Ecto neural progenitor cell (in vitro differentiated cells): ENCODE measurements around the gene EFS.
"Not testable (repeated sequence)": the region's sequence is repeated elsewhere in the genome, so short reads cannot be mapped to it uniquely, and the experiment has no call there.

ENCODE experiments used
- DNase-seq: peaks from one replicate; pipeline ENCODE4 v3.0.0-alpha.2; 2018; ENCODE audit warnings: low spot score

EFS gene

DNA sequence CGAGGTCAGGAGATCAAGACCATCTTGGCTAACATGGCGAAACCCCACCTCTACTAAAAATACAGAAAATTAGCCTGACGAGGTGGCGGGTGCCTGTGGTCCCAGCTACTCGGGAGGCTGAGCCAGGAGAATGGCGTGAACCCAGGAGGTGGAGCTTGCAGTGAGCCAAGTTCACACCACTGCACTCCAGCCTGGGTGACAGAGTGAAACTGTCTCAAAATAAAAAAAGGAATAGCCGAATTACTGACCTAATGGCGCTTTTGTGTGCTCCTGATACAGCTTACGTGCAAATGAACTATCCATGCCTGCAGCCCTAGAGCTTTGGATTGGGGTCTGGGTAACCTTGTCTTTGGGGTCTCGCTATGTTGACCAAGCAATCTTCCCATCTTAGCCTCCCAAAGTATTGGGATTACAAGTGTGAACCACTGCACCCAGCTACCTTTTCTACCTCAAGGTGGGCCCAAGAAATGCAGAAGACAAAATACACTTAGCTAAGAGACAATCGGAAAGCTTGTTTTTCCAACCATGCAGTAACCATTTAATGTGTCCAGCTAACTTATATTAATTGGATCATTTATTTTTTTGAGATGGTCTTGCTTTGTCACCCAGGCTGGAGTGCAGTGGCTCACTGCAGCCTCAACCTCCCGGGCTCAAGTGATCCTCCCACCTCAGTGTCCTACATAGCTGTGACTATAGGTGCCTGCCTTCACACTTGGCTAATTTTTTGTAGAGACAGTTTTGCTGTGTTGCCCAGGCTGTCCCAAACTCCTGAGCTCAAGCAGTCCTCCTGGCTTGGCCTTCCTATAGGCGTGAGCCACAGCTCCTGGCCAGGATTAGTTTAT is 38.3 kb downstream of the EFS start:
- DNase-seq: no peak

DNA sequence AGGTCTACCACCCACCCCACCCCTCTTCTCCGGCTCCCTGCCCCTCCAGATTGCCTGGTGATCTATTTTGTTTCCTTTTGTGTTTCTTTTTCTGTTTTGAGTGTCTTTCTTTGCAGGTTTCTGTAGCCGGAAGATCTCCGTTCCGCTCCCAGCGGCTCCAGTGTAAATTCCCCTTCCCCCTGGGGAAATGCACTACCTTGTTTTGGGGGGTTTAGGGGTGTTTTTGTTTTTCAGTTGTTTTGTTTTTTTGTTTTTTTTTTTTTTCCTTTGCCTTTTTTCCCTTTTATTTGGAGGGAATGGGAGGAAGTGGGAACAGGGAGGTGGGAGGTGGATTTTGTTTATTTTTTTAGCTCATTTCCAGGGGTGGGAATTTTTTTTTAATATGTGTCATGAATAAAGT is 39.2 kb downstream of the EFS start:
- DNase-seq: not testable (repeated sequence)

DNA sequence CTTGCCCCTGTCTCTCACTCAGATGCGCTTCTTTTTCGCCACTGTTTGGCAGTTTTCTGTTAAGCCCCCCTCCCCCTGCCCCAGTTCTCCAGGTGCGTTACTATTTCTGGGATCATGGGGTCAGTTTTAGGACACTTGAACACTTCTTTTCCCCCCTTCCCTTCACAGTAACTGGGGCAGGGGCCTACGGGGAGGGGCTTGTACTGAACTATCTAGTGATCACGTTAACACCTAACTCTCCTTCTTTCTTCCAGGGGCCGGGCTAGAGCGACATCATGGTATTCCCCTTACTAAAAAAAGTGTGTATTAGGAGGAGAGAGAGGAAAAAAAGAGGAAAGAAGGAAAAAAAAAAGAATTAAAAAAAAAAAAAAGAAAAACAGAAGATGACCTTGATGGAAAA is 40.0 kb downstream of the EFS start:
- DNase-seq: no peak

DNA sequence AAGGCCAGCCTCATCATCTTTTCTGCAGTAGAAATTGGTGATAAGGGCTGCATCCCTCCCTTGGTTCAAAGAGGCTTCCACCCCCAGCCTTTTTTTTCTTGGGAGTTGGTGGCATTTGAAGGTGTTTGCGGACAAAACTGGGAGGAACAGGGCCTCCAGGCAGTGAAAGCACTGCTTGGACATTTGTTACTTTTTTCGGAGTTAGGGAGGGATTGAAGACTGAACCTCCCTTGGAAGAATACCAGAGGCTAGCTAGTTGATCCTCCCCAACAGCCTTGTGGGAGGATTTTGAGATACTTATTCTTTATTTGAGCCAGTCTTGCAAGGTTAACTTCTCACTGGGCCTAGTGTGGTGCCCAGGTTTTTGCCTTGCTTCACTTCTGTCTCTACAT is 40.5 kb downstream of the EFS start:
- DNase-seq: no peak

DNA sequence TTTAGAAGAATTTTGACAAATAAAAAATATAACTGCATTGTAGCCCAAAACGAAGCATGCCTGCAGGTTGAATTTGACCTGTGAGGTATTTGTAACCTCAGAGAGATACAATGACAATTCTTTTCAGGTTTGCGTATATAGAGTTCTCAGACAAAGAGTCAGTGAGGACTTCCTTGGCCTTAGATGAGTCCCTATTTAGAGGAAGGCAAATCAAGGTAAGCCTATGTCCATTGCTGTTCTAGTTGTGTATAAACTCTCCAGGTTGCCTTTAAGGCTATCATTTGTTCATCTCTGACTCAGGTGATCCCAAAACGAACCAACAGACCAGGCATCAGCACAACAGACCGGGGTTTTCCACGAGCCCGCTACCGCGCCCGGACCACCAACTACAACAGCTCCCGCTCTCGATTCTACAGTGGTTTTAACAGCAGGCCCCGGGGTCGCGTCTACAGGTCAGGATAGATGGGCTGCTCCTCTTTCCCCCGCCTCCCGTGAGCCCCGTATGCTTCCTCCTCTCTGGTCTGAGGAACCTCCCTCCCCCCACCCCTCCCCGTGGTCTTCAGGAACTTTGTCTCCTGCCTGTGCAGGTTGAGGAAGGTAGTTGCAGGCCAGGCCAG is 41.0 kb downstream of the EFS start:
- DNase-seq: no peak

DNA sequence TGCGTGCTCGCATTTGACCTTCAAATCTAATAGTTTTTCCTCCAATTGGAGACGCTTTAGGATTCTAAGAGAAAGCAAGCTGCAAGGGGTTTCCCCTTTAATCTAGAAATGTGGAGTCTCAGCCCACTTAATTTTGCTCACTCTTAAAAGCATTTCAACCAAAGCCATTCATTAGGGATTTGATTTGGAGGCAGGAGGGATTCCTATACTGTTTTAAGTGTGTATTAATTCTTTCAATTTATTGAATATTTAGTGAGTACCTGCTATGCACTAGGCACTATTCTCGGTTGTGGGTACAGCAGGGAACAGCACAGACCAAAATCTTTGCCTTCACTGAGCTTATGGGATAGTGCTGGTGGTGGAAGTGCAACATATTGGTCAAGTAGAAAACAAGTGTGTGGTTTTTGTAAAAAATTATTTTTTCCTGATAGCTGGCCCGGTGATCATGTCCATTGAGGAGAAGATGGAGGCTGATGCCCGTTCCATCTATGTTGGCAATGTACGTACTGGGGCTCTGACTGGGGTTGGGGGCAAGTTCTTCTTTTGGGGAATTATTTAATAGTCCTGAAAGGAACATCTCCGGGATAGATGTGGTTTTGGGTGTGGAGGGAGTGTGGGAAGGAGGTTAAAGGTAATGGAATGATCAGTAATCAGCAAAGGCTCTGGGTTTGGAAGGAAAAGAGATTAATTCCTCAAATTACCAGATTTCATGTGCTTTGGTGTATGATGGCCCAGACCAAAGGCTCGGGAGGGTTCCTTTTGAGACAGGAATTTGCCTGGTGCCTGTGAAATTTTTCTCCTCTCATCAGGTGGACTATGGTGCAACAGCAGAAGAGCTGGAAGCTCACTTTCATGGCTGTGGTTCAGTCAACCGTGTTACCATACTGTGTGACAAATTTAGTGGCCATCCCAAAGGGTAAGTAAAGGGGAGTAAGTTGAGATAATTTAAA is 42.1 kb downstream of the EFS start:
- no peak for DNase-seq

DNA sequence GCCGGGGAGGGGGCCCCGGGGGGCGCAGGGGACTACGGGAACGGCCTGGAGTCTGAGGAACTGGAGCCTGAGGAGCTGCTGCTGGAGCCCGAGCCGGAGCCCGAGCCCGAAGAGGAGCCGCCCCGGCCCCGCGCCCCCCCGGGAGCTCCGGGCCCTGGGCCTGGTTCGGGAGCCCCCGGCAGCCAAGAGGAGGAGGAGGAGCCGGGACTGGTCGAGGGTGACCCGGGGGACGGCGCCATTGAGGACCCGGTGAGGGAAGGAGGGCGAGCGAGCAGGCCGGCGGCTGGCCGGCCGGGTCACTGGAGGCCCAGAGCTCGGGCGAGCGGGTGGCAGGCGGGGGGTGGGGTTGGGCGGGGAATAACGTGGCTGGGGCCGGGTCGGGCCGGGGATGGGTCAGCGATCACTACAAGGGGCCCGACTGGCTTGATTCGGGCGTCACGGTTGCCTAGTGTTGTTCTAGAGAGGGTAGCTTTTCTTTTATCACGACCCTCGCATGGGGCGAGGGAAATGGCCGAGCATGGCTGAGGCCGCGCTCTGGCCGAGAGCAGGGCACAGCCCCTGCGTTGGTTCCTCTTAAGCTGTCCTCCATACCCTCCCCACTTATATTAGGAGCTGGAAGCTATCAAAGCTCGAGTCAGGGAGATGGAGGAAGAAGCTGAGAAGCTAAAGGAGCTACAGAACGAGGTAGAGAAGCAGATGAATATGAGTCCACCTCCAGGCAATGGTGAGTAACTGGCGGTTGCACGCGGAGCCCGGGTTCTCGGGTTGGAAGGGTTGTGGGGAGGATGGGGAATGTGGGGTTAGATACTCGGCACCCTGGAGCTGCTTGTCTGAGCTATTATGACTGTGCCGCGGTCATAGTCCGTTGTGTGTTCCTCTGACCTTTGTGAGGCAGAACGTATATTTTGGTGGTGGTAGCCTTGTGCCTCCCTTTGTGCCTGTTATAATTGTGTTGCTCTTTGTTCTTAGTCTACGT is 43.1 kb downstream of the EFS start:
- DNase-seq: no peak

DNA sequence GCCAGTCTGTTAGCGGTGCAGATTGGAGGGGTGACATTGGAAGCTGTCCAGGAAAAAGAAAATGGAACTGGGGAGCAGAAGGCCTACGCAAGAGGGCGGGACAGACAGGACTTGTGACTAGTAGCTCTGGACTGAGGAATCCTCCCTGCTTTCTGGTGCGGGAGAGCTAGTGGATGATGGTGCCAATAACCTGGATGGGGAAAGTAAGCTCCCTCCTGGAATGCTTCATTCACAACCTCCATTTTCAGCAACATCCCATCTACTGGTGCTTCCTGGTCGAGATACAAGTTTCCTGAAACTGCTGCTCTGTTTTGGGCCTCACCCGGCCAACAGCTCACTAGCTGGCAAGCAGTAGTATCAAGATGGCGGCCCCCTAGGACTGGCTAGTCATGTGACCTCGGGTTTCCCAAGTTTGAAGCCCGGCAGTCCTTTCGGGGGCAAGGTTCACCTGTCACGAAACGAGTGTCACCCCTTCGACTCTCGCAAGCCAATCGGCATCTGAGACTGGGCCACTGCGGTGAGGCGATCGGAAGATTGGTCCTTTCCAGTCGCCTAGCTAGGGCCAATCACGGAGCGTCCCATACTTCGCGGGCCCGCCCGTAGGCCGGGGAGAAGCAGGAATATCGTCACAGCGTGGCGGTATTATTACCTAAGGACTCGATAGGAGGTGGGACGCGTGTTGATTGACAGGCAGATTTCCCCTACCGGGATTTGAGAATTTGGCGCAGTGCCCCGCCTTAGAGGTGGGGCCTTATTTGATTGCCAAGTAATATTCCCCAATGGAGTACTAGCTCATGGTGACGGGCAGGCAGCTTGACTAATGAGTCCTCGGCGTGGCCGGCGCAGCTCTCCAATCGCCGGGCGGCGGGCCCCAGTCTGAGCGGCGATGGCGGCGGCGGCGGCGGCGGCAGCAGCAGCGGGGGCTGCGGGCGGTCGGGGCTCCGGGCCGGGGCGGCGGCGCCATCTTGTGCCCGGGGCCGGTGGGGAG is 44.1 kb downstream of the EFS start, which contains the start of gene PABPN1:
Gene PABPN1 (plus strand): TSS at position 874 of the 988 bp plus-strand sequence. CDS start 13 bp downstream, at position 887.
- DNase-seq: peak; percentile 98

DNA sequence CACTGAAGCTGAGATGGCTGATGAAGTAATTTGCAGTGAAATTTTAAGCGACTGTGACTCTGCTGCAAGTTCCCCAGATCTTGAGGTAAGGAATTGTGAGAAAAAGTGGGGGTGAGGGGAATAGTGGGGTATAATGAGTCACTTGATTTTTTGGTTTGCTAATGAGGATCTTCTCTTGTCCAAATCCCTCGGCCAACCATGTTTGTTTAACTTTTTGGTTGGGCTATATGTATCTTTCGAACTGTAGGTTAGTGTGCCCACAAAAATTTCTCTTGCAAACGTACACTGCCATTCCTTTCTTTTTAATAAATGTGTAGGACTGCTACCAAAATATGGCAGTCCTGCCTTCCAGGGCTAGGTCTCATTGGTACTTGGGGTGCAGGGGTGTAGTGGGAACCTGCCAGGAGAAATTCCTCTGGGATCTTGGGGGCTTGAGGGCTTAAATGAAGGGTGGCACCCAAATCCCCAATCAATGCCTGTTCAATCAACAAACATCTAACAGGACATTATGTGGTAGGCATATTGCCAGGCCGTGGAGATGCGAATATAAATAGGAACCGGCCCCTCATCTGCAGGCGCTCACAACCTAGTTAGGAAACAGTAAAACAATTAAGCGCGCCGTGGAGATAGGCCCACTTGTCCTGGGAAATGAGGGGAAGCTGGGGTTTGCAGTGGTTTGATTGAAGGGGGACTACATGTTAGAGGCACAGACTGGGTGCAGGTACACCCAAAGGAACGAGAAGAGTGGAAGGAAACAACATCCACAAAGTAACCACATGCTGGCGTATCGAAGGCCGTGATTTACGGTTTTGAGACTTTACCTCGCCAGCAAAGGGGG is 45.0 kb downstream of the EFS start:
- DNase-seq: no peak

DNA sequence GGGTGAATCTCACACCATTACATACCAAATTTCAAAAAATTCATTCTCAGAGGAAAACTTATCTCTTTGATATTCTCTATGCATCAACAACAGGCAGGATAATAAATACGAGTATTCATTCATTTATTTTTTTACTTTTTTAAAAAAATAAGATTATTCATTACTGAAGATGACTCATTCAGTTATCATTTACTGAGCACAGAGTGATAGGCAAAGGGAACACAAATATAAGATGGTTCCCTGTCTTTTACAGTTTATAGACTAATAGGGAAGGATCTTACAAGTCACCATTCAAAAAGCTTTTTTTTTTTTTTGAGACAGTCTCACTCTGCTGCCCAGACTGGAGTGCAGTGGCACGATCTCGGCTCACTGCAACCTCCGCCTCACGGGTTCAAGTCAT is 48.7 kb downstream of the EFS start:
- no peak for DNase-seq

DNA sequence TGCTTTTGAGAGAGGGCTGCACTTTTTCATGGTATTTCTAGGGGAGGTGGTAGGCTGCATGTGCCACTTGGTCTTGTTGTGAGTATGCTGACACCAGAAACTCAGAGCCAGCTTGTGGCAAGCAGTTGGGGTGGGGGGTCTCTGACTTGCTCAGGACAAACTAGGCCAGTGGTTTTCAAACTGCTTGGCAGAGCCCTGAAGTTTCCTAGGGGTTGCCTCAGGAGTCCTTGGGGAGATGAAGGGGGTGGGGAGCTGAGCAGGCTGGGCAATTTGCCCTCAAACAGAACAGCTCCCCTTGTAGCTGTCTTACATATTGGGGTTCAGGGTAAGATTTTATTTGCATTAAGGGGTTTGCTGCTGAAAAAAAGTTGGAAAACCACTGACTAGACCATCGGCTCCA is 54.4 kb downstream of the EFS start:
- DNase-seq: peak; percentile 16

DNA sequence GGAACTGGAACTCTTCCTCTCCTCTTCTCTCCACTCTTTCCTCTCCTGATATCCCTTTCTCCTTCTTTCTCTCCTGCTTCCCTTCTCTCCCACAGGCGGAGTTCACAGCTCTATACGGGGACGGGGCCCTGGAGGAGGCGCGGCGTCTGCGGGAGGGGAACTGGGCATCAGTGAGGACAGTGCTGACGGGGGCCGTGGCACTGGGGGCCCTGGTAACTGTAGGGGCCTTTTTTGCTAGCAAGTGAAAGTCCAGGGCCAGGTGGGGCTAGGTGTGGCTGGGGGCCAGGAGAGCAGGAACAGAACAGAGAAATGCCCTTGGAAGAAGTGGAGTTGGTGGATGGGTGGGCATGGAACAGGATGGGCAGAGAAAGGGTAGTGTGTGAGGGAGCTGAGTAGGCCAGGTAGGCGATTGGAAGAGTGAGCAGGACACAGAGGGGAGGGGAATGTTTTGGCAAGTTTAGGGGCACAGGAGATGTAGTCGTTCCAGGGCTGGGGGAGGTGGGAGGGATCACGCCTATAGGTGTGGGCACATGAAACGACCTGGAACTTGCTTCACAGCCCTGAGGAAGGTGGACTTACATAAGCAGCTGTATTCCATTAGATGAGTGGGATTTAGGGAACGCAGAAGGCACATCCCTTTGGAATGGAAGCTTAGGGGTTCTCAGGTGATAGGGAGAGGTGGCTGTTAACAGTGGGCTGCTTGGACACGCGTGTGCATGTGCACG is 56.1 kb downstream of the EFS start:
- DNase-seq: peak; percentile 38

DNA sequence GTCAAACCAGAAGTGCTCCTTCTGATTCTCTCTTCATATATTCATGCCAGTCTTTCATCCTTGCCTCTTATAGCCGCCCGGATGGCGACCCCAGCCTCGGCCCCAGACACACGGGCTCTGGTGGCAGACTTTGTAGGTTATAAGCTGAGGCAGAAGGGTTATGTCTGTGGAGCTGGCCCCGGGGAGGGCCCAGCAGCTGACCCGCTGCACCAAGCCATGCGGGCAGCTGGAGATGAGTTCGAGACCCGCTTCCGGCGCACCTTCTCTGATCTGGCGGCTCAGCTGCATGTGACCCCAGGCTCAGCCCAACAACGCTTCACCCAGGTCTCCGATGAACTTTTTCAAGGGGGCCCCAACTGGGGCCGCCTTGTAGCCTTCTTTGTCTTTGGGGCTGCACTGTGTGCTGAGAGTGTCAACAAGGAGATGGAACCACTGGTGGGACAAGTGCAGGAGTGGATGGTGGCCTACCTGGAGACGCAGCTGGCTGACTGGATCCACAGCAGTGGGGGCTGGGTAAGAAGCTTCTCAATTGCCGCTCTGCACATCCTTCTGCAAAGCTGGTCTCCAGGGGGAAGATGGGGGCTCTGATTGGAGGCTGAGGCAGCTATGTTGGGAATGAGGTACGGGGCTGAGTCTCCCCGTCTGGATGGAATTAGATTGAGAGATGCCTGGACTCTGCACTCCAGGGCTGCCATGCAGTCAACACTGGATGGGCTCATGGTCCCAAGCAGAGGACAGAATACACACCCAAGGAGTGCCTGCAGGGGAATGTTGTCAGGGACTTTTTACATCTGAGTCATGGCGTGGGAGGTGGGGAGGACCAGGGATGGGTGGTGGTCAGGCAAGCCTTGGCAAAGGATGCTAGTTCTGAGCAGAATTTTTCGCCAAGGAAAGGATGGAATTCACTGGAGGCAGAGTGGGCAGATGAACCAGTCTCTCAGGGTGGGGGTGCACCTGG is 57.0 kb downstream of the EFS start:
- peak; percentile 44 for DNase-seq

DNA sequence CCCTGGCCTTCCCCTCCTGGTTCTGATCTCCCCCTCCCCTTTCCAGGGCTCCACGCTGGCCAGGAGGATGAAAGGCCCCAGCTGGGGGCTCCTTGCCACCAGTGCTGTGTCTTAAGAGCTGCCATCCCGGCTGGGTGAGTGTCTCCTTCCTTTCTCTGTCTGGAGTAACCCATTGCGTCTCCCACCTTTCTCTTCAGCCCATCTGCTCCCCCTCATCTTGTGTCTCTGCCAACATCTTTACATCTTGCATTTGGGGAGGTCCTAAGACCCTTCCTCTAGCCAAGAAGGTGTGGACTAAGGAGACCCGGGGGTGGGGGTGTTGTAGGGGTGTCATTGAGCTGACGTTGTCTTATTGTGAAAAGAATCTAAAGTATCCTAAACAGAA is 57.8 kb downstream of the EFS start:
- DNase-seq: no peak

DNA sequence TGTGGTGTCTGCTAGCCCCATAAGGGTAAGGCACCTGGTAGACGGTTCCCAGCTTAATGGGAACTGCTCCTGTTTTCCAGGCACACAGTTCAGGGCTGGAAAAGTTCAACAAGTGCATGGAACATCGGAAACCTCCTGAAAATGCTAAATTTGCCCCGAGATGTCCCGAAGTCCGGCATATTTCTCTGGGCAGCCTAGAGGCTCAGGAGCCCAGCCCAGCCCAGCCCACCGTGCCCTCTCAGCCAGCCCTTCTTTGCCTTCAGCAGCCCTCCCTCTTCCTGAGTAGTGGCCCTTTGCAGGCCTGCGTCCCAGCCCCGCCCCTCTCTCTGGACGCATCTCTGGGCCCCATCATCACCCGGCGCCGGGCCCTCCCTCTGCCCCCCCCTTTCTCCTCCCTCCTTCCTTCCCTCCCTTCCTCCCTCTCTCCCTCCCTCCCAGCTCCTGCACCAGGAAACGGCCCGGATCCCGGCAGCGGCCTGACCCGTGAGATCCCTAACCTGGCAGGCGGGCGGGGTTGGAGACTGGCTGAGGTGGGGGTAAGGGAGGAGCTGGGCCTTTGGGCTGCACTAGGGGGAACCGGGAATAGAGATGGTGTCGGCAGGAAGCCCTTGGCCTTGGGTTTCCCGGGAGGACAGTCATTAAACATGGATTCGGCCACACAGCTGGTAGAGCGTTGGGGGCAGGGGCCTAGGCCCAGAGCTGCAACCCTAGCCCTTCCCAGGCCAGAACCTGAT is 58.4 kb downstream of the EFS start, which contains the start of gene BCL2L2:
Gene BCL2L2 (plus strand): TSS at position 422 of the 734 bp plus-strand sequence. CDS start 935 bp downstream, outside the sequence.
- peak; percentile 94 for DNase-seq
